Parathyroid adenoma (tissue), 2 donors: Measurements from ENCODE around the gene KSR1.

ENCODE experiments used
- H2AFZ ChIP-seq: fragments of 300-600 bp; sonication (generic); one replicate; pipeline ENCODE4 v1.7.0; 2017; ENCODE audit warnings: antibody characterized with exemption, mild to moderate bottlenecking
- H3K27ac ChIP-seq: fragments of 300-600 bp; sonication (generic); one replicate; pipeline ENCODE4 v1.7.0; 2017
- H3K27me3 ChIP-seq: fragments of 300-600 bp; sonication (generic); one replicate; pipeline ENCODE4 v1.7.0; 2017; ENCODE audit warnings: low read length; ENCODE audit not compliant: control insufficient read depth, insufficient read depth
- H3K36me3 ChIP-seq: fragments of 300-600 bp; sonication (generic); one replicate; pipeline ENCODE4 v1.7.0; 2017; ENCODE audit warnings: low read length; ENCODE audit not compliant: control insufficient read depth, insufficient read depth
- H3K4me1 ChIP-seq: fragments of 300-600 bp; sonication (generic); one replicate; pipeline ENCODE4 v1.7.0; 2017; ENCODE audit warnings: control low read depth
- H3K4me2 ChIP-seq: fragments of 300-600 bp; sonication (generic); one replicate; pipeline ENCODE4 v1.7.0; 2017; ENCODE audit warnings: low read length
- H3K4me3 ChIP-seq: fragments of 300-600 bp; sonication (generic); one replicate; pipeline ENCODE4 v1.7.0; 2017; ENCODE audit warnings: low read depth, low read length
- H3K79me2 ChIP-seq: fragments of 300-600 bp; sonication (generic); one replicate; pipeline ENCODE4 v1.7.0; 2017; ENCODE audit warnings: control low read depth
- H3K9ac ChIP-seq: fragments of 300-600 bp; sonication (generic); one replicate; pipeline ENCODE4 v1.7.0; 2017; ENCODE audit warnings: mild to moderate bottlenecking
- H3K9me3 ChIP-seq: fragments of 300-600 bp; sonication (generic); one replicate; pipeline ENCODE4 v1.7.0; 2017; ENCODE audit warnings: low read length; ENCODE audit not compliant: control insufficient read depth
- TF ChIP-seq, protein P1 (sequence below): fragments of 300-600 bp; sonication (generic); IDR thresholded peaks from one replicate; pipeline ENCODE4 v1.7.0; 2017; ENCODE audit warnings: antibody characterized with exemption, mild to moderate bottlenecking
- donor health status: primary hyperparathyroidism.

KSR1 gene

DNA sequence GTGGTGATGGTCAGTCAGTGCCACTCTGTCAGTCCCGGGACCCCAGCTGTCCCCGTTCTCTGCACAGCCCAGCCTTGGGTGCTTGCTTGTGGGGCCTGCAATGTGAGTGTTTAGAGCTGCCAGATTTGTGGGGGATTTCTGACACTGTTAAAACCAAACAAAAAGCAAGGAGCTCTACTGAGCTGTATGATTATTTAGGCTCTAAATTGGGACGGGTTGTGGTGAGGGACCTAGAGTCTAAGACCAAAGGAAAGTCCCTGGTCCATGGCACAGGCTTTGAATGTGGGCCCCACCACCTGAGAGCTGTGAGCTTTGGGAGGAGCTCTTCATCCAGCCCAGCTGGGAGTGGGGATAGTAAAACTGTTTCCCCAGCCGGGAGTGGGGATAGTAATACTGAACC, 63.3 kb downstream of the KSR1 start:
- no peaks in the 10 kb centered on the region for H3K36me3 ChIP-seq
- peaks cover 34% of the 10 kb centered on the region for H3K79me2 ChIP-seq
- H3K27ac ChIP-seq: no peak overlapping the region
- no peaks in the 10 kb centered on the region for H3K27me3 ChIP-seq
- no peaks in the 10 kb centered on the region for H3K9me3 ChIP-seq
- TF ChIP-seq, protein P1, sequence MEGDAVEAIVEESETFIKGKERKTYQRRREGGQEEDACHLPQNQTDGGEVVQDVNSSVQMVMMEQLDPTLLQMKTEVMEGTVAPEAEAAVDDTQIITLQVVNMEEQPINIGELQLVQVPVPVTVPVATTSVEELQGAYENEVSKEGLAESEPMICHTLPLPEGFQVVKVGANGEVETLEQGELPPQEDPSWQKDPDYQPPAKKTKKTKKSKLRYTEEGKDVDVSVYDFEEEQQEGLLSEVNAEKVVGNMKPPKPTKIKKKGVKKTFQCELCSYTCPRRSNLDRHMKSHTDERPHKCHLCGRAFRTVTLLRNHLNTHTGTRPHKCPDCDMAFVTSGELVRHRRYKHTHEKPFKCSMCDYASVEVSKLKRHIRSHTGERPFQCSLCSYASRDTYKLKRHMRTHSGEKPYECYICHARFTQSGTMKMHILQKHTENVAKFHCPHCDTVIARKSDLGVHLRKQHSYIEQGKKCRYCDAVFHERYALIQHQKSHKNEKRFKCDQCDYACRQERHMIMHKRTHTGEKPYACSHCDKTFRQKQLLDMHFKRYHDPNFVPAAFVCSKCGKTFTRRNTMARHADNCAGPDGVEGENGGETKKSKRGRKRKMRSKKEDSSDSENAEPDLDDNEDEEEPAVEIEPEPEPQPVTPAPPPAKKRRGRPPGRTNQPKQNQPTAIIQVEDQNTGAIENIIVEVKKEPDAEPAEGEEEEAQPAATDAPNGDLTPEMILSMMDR: no peak
- H3K4me1 ChIP-seq: no peaks in the 10 kb centered on the region
- no peak overlapping the region for H3K4me2 ChIP-seq
- no peak overlapping the region for H3K9ac ChIP-seq
- no peak overlapping the region for H2AFZ ChIP-seq
- no peak overlapping the region for H3K4me3 ChIP-seq

DNA sequence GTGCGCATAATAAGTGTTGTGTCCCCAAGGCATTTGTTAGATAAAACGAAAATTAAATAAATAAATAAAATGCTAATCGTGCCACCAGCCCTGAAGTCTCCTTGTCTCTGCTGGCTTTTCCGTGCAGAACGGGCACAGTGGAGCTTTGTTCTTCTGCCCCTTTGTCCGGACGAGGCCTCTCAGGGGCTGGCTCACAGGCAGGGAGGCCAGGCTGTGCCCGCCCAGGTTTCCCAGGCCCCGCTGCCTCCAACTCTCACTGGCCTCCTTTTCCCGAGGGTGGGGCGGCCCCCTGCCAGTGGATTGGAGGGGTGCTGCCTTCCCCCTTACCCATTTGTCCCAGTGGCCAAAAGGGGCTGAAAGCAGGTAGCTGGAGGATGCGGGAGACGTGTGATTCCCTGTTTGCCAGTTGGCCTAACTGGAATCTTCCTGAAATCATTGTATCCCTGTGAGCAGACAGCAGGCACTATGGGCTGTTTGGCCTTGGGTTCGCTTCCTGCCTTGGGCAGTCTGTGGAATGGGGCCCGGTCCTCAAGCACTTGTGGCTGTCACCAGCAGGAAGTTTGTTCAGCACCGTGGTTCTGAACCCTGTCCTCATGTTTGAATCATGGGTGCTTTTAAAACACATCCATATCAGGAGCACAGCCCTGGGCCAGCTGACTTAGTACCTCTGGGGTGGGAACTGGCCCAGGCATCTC, 64.4 kb downstream of the KSR1 start:
- TF ChIP-seq, protein P1: no peak
- H3K27me3 ChIP-seq: no peaks in the 10 kb centered on the region
- H2AFZ ChIP-seq: no peak overlapping the region
- no peaks in the 10 kb centered on the region for H3K4me1 ChIP-seq
- H3K4me2 ChIP-seq: no peak overlapping the region
- no peaks in the 10 kb centered on the region for H3K9me3 ChIP-seq
- no peak overlapping the region for H3K27ac ChIP-seq
- H3K79me2 ChIP-seq: peaks cover 34% of the 10 kb centered on the region
- no peaks in the 10 kb centered on the region for H3K36me3 ChIP-seq
- H3K4me3 ChIP-seq: no peak overlapping the region
- no peak overlapping the region for H3K9ac ChIP-seq

DNA sequence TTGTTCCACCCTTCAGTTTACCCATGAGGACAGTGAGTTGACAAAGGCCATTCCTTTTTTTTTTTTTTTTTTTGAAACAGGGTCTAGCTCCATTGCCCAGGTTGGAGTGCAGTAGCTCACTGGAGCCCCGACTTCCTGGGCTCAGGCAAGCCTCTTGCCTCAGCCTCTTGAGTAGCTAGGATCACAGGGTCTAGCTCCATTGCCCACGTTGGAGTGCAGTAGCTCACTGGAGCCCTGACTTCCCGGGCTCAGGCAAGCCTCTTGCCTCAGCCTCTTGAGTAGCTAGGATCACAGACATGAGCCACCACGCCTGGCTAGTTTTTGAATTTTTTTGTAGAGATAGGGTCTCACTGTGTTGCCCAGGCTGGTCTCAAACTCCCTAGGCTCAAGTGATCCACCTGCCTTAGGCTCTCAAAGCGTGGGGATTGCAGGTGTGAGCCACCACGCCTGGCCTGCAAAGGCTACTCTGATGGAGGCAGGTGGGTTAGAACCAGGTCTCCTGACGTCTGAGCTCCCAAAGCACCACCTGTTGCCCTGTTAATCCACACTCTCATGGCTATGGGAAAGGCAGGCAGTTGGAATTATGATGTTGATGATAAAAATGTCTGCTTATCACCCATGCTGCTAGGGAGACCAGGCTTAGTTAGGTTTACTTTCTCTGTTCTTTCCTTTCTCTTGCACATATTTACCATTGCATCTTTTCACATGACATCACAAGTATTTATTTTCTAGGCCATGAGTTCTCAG, 65.2 kb downstream of the KSR1 start:
- Histone ChIP-seq H3K27ac (no peak overlapping the region), H3K27me3 (no peaks in the 10 kb centered on the region), H3K4me1 (no peaks in the 10 kb centered on the region), H3K36me3 (no peaks in the 10 kb centered on the region), H3K4me3 (no peak overlapping the region), H3K9me3 (no peaks in the 10 kb centered on the region), H3K79me2 (peaks cover 27% of the 10 kb centered on the region), H2AFZ (no peak overlapping the region), H3K9ac (no peak overlapping the region), H3K4me2 (no peak overlapping the region)
- TF ChIP-seq, protein P1: no peak

DNA sequence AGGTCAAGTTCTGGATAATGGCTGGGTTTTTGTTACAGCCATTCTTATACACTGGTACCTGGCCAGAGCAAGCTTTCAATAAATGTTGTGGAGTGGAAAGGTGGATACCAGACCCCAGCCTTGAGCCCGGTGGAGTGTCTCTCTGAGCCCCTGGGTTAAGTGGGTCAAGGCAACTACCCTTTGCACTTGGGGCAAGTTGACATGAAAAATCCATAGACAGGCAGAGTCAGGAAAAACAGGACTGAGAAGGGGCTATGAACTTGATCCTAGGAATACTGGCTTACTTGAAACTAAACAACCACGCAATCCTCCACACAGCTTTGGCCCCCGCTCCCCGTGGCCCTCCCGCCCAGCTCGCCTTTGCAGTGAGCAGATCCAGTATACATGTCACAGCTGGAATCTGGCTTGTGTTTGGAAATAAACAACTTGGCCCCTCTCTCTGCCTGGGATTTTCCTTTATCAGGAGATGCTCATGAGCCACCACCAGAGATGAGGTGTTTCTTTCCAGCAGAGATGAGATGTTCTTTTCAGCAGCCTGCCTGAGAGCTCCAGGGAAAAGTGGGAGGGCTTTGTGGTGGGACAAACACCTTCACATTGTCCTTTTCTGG, 65.9 kb downstream of the KSR1 start:
- no peaks in the 10 kb centered on the region for H3K36me3 ChIP-seq
- no peaks in the 10 kb centered on the region for H3K9me3 ChIP-seq
- TF ChIP-seq, protein P1: no peak
- no peaks in the 10 kb centered on the region for H3K27me3 ChIP-seq
- no peak overlapping the region for H3K9ac ChIP-seq
- no peak overlapping the region for H3K27ac ChIP-seq
- no peaks in the 10 kb centered on the region for H3K4me1 ChIP-seq
- H3K4me3 ChIP-seq: no peak overlapping the region
- H3K4me2 ChIP-seq: no peak overlapping the region
- no peak overlapping the region for H2AFZ ChIP-seq
- peaks cover 27% of the 10 kb centered on the region for H3K79me2 ChIP-seq
